ENCODE data around the gene LRMDA. TPM values are rescaled to one million over a fixed set of nuclear protein-coding genes. Genes with fewer than 3 reads are reported as not detected.

The LRMDA gene
- total and polyA plus RNA-seq, 2 of the 13 experiments (the other 11 are each of a cell fraction or from before 2014, with no cell fraction given), result 13.4 to 22.0 TPM

DNA sequence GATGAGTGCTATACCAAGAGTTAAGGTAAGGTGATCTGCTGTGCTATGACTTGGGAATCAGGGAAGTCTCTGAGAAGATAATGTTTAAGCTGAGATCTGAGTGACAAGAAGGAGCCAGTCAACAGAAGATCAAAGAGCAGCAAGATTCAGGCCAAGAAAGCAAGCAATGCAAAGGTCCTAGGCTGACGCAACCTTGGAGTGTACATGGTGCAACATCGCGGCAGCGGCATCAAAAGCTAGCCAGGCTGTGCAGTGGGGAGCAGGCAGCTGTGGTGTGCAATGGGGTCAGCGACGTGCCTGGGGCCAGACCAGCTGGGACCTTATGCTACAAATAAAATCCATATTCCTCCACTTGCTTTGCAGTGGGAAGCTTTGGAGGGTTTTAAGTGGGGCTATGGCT lies 324.1 kb downstream of the LRMDA start (continued):
- TF ChIP-seq, protein P1, sequence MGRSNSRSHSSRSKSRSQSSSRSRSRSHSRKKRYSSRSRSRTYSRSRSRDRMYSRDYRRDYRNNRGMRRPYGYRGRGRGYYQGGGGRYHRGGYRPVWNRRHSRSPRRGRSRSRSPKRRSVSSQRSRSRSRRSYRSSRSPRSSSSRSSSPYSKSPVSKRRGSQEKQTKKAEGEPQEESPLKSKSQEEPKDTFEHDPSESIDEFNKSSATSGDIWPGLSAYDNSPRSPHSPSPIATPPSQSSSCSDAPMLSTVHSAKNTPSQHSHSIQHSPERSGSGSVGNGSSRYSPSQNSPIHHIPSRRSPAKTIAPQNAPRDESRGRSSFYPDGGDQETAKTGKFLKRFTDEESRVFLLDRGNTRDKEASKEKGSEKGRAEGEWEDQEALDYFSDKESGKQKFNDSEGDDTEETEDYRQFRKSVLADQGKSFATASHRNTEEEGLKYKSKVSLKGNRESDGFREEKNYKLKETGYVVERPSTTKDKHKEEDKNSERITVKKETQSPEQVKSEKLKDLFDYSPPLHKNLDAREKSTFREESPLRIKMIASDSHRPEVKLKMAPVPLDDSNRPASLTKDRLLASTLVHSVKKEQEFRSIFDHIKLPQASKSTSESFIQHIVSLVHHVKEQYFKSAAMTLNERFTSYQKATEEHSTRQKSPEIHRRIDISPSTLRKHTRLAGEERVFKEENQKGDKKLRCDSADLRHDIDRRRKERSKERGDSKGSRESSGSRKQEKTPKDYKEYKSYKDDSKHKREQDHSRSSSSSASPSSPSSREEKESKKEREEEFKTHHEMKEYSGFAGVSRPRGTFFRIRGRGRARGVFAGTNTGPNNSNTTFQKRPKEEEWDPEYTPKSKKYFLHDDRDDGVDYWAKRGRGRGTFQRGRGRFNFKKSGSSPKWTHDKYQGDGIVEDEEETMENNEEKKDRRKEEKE (IDR thresholded peaks at IDR 0.05), result no peak
- TF ChIP-seq, protein P2, sequence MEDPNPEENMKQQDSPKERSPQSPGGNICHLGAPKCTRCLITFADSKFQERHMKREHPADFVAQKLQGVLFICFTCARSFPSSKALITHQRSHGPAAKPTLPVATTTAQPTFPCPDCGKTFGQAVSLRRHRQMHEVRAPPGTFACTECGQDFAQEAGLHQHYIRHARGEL (CRISPR knock-in tag; IDR thresholded peaks at IDR 0.05), result no peak
- TF ChIP-seq ASH2L (IDR thresholded peaks at IDR 0.05; ENCODE audit: insufficient read length, low read depth, low read length) (peak; percentile 40), KMT2B (CRISPR knock-in tag; IDR thresholded peaks at IDR 0.05) (no peak), ZBTB8A (CRISPR knock-in tag; IDR thresholded peaks at IDR 0.05; ENCODE audit: borderline replicate concordance, low read depth) (no peak), SMARCE1 (IDR thresholded peaks at IDR 0.05; ENCODE audit: borderline replicate concordance) (no peak), ZFP37 (CRISPR knock-in tag; IDR thresholded peaks at IDR 0.05; ENCODE audit: borderline replicate concordance) (no peak), SUZ12 (IDR thresholded peaks at IDR 0.05; ENCODE audit: low read depth, low read length) (no peak), SRSF9 (IDR thresholded peaks at IDR 0.05; ENCODE audit: borderline replicate concordance, insufficient read depth, low read depth, low read length, poor library complexity, severe bottlenecking) (no peak), ZNF354B (CRISPR knock-in tag; IDR thresholded peaks at IDR 0.05) (no peak), ZNF225 (CRISPR knock-in tag; IDR thresholded peaks at IDR 0.05) (no peak), ZNF3 (CRISPR knock-in tag; IDR thresholded peaks at IDR 0.05) (no peak), TP53 (CRISPR knock-in tag; conservative IDR thresholded peaks at IDR 0.05) (no peak), HNF4G (IDR thresholded peaks at IDR 0.05; ENCODE audit: borderline replicate concordance, low read depth, low read length) (peak; percentile 92), HNF4G (CRISPR knock-in tag; IDR thresholded peaks at IDR 0.05; ENCODE audit: borderline replicate concordance, low read depth) (0 out of 2 replicates have a peak, but pooled peaks have one; percentile 62), MEF2D (CRISPR knock-in tag; IDR thresholded peaks at IDR 0.05) (peak; percentile 38; the same call in 1 of the 2 replicates), ZNF605 (CRISPR knock-in tag; IDR thresholded peaks at IDR 0.05) (0 out of 2 replicates have a peak, but pooled peaks have one; percentile 29), TRIM24 (CRISPR knock-in tag; IDR thresholded peaks at IDR 0.05) (peak; percentile 70; the same call in 1 of the 2 replicates), GATAD2A (CRISPR knock-in tag; IDR thresholded peaks at IDR 0.05) (peak; percentile 99)
- TF ChIP-seq, protein P3, sequence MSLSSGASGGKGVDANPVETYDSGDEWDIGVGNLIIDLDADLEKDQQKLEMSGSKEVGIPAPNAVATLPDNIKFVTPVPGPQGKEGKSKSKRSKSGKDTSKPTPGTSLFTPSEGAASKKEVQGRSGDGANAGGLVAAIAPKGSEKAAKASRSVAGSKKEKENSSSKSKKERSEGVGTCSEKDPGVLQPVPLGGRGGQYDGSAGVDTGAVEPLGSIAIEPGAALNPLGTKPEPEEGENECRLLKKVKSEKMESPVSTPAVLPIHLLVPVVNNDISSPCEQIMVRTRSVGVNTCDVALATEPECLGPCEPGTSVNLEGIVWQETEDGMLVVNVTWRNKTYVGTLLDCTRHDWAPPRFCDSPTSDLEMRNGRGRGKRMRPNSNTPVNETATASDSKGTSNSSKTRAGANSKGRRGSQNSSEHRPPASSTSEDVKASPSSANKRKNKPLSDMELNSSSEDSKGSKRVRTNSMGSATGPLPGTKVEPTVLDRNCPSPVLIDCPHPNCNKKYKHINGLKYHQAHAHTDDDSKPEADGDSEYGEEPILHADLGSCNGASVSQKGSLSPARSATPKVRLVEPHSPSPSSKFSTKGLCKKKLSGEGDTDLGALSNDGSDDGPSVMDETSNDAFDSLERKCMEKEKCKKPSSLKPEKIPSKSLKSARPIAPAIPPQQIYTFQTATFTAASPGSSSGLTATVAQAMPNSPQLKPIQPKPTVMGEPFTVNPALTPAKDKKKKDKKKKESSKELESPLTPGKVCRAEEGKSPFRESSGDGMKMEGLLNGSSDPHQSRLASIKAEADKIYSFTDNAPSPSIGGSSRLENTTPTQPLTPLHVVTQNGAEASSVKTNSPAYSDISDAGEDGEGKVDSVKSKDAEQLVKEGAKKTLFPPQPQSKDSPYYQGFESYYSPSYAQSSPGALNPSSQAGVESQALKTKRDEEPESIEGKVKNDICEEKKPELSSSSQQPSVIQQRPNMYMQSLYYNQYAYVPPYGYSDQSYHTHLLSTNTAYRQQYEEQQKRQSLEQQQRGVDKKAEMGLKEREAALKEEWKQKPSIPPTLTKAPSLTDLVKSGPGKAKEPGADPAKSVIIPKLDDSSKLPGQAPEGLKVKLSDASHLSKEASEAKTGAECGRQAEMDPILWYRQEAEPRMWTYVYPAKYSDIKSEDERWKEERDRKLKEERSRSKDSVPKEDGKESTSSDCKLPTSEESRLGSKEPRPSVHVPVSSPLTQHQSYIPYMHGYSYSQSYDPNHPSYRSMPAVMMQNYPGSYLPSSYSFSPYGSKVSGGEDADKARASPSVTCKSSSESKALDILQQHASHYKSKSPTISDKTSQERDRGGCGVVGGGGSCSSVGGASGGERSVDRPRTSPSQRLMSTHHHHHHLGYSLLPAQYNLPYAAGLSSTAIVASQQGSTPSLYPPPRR (CRISPR knock-in tag; IDR thresholded peaks at IDR 0.05; ENCODE audit: borderline replicate concordance), result peak; percentile 26; the same call in 1 of the 2 replicates
- TF ChIP-seq, protein P4, sequence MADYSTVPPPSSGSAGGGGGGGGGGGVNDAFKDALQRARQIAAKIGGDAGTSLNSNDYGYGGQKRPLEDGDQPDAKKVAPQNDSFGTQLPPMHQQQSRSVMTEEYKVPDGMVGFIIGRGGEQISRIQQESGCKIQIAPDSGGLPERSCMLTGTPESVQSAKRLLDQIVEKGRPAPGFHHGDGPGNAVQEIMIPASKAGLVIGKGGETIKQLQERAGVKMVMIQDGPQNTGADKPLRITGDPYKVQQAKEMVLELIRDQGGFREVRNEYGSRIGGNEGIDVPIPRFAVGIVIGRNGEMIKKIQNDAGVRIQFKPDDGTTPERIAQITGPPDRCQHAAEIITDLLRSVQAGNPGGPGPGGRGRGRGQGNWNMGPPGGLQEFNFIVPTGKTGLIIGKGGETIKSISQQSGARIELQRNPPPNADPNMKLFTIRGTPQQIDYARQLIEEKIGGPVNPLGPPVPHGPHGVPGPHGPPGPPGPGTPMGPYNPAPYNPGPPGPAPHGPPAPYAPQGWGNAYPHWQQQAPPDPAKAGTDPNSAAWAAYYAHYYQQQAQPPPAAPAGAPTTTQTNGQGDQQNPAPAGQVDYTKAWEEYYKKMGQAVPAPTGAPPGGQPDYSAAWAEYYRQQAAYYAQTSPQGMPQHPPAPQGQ (CRISPR knock-in tag; IDR thresholded peaks at IDR 0.05; ENCODE audit: borderline replicate concordance), result no peak

Data from HepG2 (cell line).